Activated naive CD8-positive, alpha-beta T cell (primary cell): Measurements from ENCODE around the gene LEF1.
A peak's percentile ranks its signal among the peaks of the same experiment; 100 is the strongest.
"Not testable (repeated sequence)": the region's sequence is repeated elsewhere in the genome, so short reads cannot be mapped to it uniquely, and the experiment has no call there.

Source experiments
- H3K27ac Mint-ChIP-seq: one replicate; pipeline ENCODE4 v1.8.0; 2021; ENCODE audit warnings: mixed read lengths
- H3K27me3 Mint-ChIP-seq: one replicate; pipeline ENCODE4 v1.8.0; 2021; ENCODE audit warnings: mixed read lengths
- H3K36me3 Mint-ChIP-seq: one replicate; pipeline ENCODE4 v1.8.0; 2021; ENCODE audit warnings: mixed read lengths
- H3K4me1 Mint-ChIP-seq: one replicate; pipeline ENCODE4 v1.8.0; 2021; ENCODE audit warnings: low read depth, mixed read lengths
- H3K4me3 Mint-ChIP-seq: one replicate; pipeline ENCODE4 v1.8.0; 2021; ENCODE audit warnings: mild to moderate bottlenecking, mixed read lengths
- H3K9me3 Mint-ChIP-seq: one replicate; pipeline ENCODE4 v1.8.0; 2021; ENCODE audit warnings: low read depth, mixed read lengths

LEF1 gene

GRCh38 chr4:108058685-108059440, 109.9 kb downstream of the LEF1 start:
- no peak overlapping the region for H3K4me3 Mint-ChIP-seq
- no peaks in the 10 kb centered on the region for H3K9me3 Mint-ChIP-seq
- H3K27ac Mint-ChIP-seq, result peak overlapping the region; percentile 87
- H3K27me3 Mint-ChIP-seq, result no peaks in the 10 kb centered on the region
- H3K4me1 Mint-ChIP-seq, result peaks cover 89% of the 10 kb centered on the region
- H3K36me3 Mint-ChIP-seq, result peaks cover 19% of the 10 kb centered on the region

GRCh38 chr4:108056418-108056817, 112.3 kb downstream of the LEF1 start:
- no peaks in the 10 kb centered on the region for H3K9me3 Mint-ChIP-seq
- H3K27ac Mint-ChIP-seq, result peak overlapping the region; percentile 99
- H3K4me3 Mint-ChIP-seq, result no peak overlapping the region
- H3K36me3 Mint-ChIP-seq, result peaks cover 21% of the 10 kb centered on the region
- no peaks in the 10 kb centered on the region for H3K27me3 Mint-ChIP-seq
- peaks cover 94% of the 10 kb centered on the region for H3K4me1 Mint-ChIP-seq

- Mint-ChIP-seq H3K9me3 (no peaks in the 10 kb centered on the region), H3K36me3 (peaks cover 25% of the 10 kb centered on the region), H3K4me3 (no peak overlapping the region), H3K27me3 (no peaks in the 10 kb centered on the region), H3K4me1 (peaks cover 95% of the 10 kb centered on the region), H3K27ac (peak overlapping the region; percentile 99)
These were observed 112.9 kb downstream of the LEF1 start for GRCh38 chr4:108055787-108056186.

GRCh38 chr4:108054025-108054638, 114.6 kb downstream of the LEF1 start:
- H3K27me3 Mint-ChIP-seq, result no peaks in the 10 kb centered on the region
- H3K27ac Mint-ChIP-seq, result peak overlapping the region; percentile 99
- peak overlapping the region; percentile 62 for H3K4me3 Mint-ChIP-seq
- H3K36me3 Mint-ChIP-seq, result peaks cover 33% of the 10 kb centered on the region
- H3K4me1 Mint-ChIP-seq, result peaks cover 96% of the 10 kb centered on the region
- no peaks in the 10 kb centered on the region for H3K9me3 Mint-ChIP-seq

- peak overlapping the region; percentile 62 for H3K4me3 Mint-ChIP-seq
- H3K4me1 Mint-ChIP-seq, result peaks cover 96% of the 10 kb centered on the region
- peaks cover 35% of the 10 kb centered on the region for H3K36me3 Mint-ChIP-seq
- H3K9me3 Mint-ChIP-seq, result no peaks in the 10 kb centered on the region
- H3K27ac Mint-ChIP-seq, result peak overlapping the region; percentile 99
- no peaks in the 10 kb centered on the region for H3K27me3 Mint-ChIP-seq
These were observed 115.5 kb downstream of the LEF1 start for GRCh38 chr4:108053251-108053711.

GRCh38 chr4:108052558-108053120, 116.1 kb downstream of the LEF1 start:
- Mint-ChIP-seq H3K9me3 (no peaks in the 10 kb centered on the region), H3K4me3 (peak overlapping the region; percentile 62), H3K27me3 (no peaks in the 10 kb centered on the region), H3K4me1 (peaks cover 96% of the 10 kb centered on the region), H3K27ac (peak overlapping the region; percentile 99), H3K36me3 (peaks cover 38% of the 10 kb centered on the region)

- Mint-ChIP-seq H3K27me3 (no peaks in the 10 kb centered on the region), H3K36me3 (peaks cover 40% of the 10 kb centered on the region), H3K27ac (peak overlapping the region; percentile 99), H3K9me3 (no peaks in the 10 kb centered on the region), H3K4me1 (peaks cover 93% of the 10 kb centered on the region), H3K4me3 (peak overlapping the region; percentile 54)
These were observed 117.4 kb downstream of the LEF1 start for GRCh38 chr4:108051343-108051742.

GRCh38 chr4:108050166-108051111, 118.3 kb downstream of the LEF1 start:
- Mint-ChIP-seq H3K27ac (peak overlapping the region; percentile 99), H3K36me3 (peaks cover 42% of the 10 kb centered on the region), H3K4me1 (peaks cover 93% of the 10 kb centered on the region), H3K4me3 (peak overlapping the region; percentile 85)
- H3K27me3 Mint-ChIP-seq, H3K9me3 Mint-ChIP-seq: not testable (repeated sequence)

- Mint-ChIP-seq H3K27ac (peak overlapping the region; percentile 99), H3K36me3 (peaks cover 42% of the 10 kb centered on the region), H3K4me1 (peaks cover 92% of the 10 kb centered on the region)
These were observed 119.3 kb downstream of the LEF1 start for GRCh38 chr4:108049406-108049805.

GRCh38 chr4:108048997-108049396, 119.7 kb downstream of the LEF1 start:
- Mint-ChIP-seq H3K27ac (peak overlapping the region; percentile 99), H3K27me3 (no peaks in the 10 kb centered on the region), H3K4me1 (peaks cover 91% of the 10 kb centered on the region), H3K4me3 (peak overlapping the region; percentile 85), H3K9me3 (no peaks in the 10 kb centered on the region), H3K36me3 (peaks cover 41% of the 10 kb centered on the region)

More at GRCh38 chr4:108049406-108049805, 119.3 kb downstream of the LEF1 start:
- Mint-ChIP-seq H3K9me3 (no peaks in the 10 kb centered on the region), H3K27me3 (no peaks in the 10 kb centered on the region), H3K4me3 (peak overlapping the region; percentile 85)

- H3K36me3 Mint-ChIP-seq, result peaks cover 36% of the 10 kb centered on the region
- H3K4me1 Mint-ChIP-seq, result peaks cover 91% of the 10 kb centered on the region
- no peak overlapping the region for H3K4me3 Mint-ChIP-seq
- H3K9me3 Mint-ChIP-seq, result no peaks in the 10 kb centered on the region
- H3K27me3 Mint-ChIP-seq, result no peaks in the 10 kb centered on the region
- peak overlapping the region; percentile 99 for H3K27ac Mint-ChIP-seq
These were observed 120.6 kb downstream of the LEF1 start for GRCh38 chr4:108048157-108048556.

- H3K4me1 Mint-ChIP-seq, result peaks cover 85% of the 10 kb centered on the region
These were observed 121.5 kb downstream of the LEF1 start for GRCh38 chr4:108047199-108047598.

GRCh38 chr4:108045687-108046024, 123.1 kb downstream of the LEF1 start:
- peak overlapping the region; percentile 87 for H3K27ac Mint-ChIP-seq
- no peaks in the 10 kb centered on the region for H3K27me3 Mint-ChIP-seq
- peaks cover 23% of the 10 kb centered on the region for H3K36me3 Mint-ChIP-seq
- H3K4me3 Mint-ChIP-seq, result peak overlapping the region; percentile 6
- H3K9me3 Mint-ChIP-seq, result no peaks in the 10 kb centered on the region
- H3K4me1 Mint-ChIP-seq, result peaks cover 71% of the 10 kb centered on the region

More at GRCh38 chr4:108047199-108047598, 121.5 kb downstream of the LEF1 start:
- Mint-ChIP-seq H3K4me3 (no peak overlapping the region), H3K36me3 (peaks cover 31% of the 10 kb centered on the region), H3K27me3 (no peaks in the 10 kb centered on the region), H3K27ac (peak overlapping the region; percentile 87), H3K9me3 (no peaks in the 10 kb centered on the region)

- peaks cover 22% of the 10 kb centered on the region for H3K36me3 Mint-ChIP-seq
- H3K27ac Mint-ChIP-seq, result peak overlapping the region; percentile 87
- no peaks in the 10 kb centered on the region for H3K27me3 Mint-ChIP-seq
- peaks cover 65% of the 10 kb centered on the region for H3K4me1 Mint-ChIP-seq
- H3K4me3 Mint-ChIP-seq, result peak overlapping the region; percentile 17
- no peaks in the 10 kb centered on the region for H3K9me3 Mint-ChIP-seq
These were observed 123.6 kb downstream of the LEF1 start for GRCh38 chr4:108044951-108045686.
